ENCODE results near the gene MCM3. TPM values are rescaled to one million over a fixed set of nuclear protein-coding genes. Genes with fewer than 3 reads are reported as not detected.

MCM3 gene
- total RNA-seq (2014; rRNA removed): 137 and 149 TPM in 2 replicates
- 46.4 TPM for polyA plus RNA-seq (2012)

GRCh38 chr6:52284460-52285176 lies at the start of gene MCM3:
Gene MCM3 (minus strand): TSS chr6:52284742. CDS start chr6:52284674, 68 bp downstream.
- DNase-seq (ENCODE audit: low read depth): peak; percentile 99

- no peak for DNase-seq (ENCODE audit: low read depth)
Observed at GRCh38 chr6:52333840-52334200, 49.3 kb upstream of the MCM3 start.

GRCh38 chr6:52331793-52332457 lies 47.4 kb upstream of the MCM3 start:
- DNase-seq (ENCODE audit: low read depth): no peak

DNA sequence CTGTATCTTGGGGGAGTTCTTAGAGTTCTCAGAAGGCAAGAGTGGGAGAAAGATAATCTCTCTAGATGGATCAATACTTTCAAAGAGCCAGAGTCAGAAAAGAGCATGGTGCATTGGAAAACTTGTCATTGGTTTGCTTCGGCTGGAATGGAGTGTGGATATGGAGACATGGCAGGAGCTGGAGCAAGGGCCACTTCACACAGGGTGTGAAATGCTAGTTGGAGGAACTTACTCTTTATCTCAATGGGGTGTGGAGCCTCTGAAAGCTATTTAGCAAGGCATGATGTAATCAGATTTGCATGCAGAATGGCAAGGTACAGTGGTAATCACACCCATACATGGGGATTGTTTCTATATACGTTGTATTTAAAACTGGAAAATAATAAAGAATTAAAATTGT lies 45.9 kb upstream of the MCM3 start:
- no peak for DNase-seq (ENCODE audit: low read depth)

GRCh38 chr6:52328729-52329128 lies 44.2 kb upstream of the MCM3 start:
- DNase-seq (ENCODE audit: low read depth): no peak

DNA sequence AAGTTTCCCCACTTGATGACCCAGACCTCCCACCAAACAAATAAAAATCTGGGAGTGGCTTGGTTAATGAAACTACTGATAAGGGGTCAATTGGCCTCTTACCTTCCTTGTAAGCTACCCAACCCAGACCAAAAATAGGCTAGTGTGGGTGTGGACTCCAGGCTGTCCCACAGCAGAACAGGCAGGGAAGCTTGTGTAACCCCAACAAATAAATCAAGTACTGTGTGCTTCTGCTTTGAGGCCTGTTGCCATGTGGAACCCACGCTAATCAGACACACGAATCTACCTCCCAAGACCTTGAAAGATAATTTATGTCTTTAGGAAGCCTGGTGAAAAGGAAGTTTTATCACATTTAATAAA lies 43.7 kb upstream of the MCM3 start:
- no peak for DNase-seq (ENCODE audit: low read depth)

DNA sequence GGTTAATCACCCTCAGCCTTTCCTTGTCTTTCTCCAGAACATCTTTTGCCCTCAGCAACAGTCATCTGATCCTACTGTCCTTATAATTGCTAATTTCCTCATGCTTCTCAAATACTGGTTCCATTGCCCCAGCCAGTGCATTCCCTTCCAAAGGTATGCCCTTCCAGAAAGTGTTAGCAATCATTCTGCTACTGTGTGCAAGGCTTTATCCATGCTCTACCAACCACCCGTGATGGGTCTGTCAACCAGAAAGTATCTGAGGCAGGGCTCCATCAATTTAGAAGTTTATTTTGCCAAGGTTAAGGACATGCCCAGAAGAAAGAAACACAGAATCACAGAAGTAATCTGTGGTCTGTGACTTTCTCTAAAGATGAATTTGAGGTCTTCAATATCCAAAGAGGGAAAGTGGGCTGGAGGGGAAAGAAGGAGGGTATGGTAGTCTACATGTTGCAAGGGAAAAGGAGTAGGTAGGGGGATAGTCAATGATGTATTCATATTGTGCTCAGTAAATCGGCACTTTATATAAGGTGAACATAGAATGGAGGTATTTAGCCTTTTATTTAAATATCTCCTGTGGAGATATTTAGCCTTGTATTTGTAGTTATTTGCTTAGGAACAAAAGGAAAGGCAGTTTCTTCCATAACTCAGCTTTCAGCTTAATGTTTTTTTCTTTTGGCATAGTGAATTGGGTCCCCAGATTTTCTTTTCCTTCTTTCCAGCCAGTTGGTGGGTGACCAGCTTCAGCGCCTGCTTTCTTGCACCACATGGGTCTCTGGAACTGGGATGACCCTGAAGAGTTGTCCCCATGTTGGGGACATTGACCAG lies 42.2 kb upstream of the MCM3 start:
- no peak for DNase-seq (ENCODE audit: low read depth)

DNA sequence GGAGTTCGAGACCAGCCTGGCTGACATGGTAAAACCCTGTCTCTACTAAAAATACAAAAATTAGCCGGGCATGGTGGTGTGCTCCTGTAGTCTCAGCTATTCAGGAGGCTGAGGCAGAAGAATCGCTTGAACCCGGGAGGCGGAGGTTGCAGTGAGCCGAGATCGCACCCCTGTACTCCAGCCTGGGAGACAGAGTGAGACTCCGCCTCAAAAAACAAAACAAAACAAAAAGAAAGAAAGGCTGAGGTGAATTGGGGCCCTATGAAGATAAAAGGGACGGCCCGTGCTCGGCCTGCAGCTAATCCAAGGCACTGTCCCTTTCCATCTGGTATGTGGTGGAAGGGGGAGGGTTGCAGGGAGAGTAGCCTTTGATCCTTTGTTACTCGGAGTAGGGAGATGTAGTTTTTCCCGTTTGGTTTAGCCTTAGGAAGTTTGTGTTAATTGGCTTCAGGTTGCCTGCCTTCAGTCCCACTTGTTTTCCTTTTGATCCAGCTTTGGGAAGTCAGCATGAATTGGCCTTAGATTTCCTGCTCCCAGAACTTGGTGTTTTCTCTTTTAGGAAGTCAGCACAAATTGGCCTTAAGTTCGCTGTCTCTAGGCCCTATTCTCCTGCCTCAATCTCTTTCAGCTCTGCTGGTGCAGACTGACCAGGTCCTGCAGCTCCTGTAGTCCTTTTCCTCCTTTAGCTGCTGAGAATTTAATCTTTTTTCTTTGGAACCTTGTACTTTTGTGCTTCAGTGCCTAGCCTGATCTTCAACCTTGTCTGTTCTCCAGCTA lies 41.3 kb upstream of the MCM3 start:
- DNase-seq (ENCODE audit: low read depth): no peak

DNA sequence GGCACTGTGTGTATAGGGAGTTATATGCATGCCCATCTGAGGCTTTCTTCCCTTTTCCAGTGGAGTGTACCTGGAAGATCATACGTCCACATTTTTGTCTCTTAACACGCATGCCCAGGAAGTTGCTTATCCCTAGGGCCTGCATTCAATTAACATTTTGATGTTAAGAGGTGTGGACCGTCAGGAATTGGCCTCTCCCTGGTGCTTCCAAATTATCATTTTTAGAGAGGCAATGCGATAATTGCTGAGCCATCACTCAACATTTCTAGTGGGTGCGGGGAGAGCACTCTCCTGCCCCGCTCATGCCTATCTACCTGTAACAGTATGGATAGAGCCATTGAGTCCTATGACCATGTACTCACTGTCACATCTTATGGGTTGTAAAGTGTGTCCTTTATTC lies 39.6 kb upstream of the MCM3 start:
- DNase-seq (ENCODE audit: low read depth): no peak

GRCh38 chr6:52317841-52318581 lies 33.5 kb upstream of the MCM3 start:
- peak; percentile 35 for DNase-seq (ENCODE audit: low read depth)

- DNase-seq (ENCODE audit: low read depth): no peak
Observed at GRCh38 chr6:52317211-52317610, 32.7 kb upstream of the MCM3 start.

DNA sequence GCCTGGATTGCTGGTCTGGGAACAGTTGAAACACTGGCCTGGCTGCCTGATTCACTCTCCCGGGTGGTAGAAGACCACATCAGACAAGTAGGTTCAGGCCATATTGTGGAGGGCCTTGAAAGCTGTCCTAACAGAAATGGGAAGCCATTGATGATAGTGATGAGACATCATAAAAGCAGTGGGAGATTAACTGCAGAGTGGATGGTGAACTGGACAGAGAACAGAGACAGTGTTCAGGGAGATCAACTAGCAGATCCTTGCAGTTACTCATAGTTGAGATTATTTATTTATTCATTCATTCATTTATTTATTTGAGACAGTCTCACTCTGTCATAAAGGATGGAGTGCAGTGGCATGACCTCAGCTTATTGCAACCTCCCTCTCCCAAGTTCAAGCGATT lies 30.2 kb upstream of the MCM3 start:
- DNase-seq (ENCODE audit: low read depth): no peak

DNA sequence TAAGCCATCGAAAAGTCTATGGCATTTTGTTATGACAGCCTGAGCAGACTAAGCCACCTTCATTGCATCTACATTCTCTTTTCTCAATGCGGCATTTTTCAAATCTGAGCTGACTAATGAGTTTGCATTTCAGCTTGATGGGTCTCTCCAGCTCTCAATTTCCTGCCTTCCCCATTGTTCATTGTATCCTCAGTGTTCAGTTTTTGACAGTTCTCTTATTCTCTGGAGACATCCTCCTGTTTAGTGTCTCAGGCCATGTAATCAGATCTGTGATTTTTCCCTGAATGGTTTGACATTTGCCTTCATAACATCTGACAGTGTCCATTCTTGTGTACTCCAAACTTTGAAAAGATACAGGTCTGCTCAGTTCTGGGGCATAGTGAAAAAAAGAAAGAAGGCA lies 27.9 kb upstream of the MCM3 start:
- no peak for DNase-seq (ENCODE audit: low read depth)

GRCh38 chr6:52310932-52311331 lies 26.4 kb upstream of the MCM3 start:
- DNase-seq (ENCODE audit: low read depth): no peak

DNA sequence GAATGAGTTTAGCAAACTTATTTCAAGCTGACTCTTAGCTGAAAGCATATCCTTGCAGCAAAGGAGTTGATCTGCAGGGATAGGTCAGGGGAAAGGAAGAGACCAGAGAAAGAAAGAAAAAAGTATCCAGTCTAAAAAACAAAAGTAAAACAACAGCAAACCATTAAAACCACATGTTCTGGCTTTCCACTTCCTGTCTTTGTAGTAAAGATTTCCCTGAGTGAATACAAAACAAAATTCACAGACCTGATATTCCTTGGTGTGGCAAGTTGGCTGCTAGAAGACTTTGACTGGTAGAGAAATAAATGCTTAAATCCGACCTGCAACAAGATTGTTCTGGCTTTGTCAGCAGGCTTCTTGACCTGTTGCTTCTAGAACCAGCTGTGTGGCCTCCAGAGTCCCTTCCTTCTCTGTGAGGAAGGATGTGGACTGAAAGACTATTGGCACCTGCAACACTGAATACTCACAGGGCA lies 23.4 kb upstream of the MCM3 start:
- DNase-seq (ENCODE audit: low read depth): no peak

GRCh38 chr6:52306972-52307870 lies 22.7 kb upstream of the MCM3 start:
- no peak for DNase-seq (ENCODE audit: low read depth)

GRCh38 chr6:52305948-52306767 lies 21.6 kb upstream of the MCM3 start:
- no peak for DNase-seq (ENCODE audit: low read depth)

DNA sequence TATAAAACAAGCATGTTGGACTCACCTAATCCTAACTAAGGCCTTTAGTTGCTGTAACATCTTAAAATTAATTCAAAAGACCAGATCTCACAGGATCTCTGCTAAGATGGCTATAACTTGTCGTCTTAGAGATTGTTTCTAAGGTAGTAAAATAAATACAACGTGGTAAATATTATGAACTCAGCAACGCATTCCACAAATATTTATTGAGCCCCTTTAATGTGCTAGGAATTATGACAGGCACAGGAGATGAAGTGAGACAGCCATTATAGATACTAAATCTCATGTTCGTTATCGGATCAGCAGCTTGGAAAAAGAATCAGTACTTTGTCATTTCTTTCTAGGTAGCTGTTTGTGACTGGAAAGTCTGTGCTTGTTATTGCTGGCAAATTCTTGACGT lies 20.9 kb upstream of the MCM3 start:
- DNase-seq (ENCODE audit: low read depth): no peak

- no peak for DNase-seq (ENCODE audit: low read depth)
Observed at GRCh38 chr6:52304983-52305390, 20.4 kb upstream of the MCM3 start.

All from LHCN-M2 (cell line).